ENCODE data around the gene BOC.

BOC gene

GRCh38 chr3:113272385-113272779 is 61.0 kb downstream of the BOC start:
- DNase-seq = no peak

- no peak for DNase-seq
These were observed 61.7 kb downstream of the BOC start for GRCh38 chr3:113273011-113273410.

- DNase-seq = no peak
These were observed 62.4 kb downstream of the BOC start for GRCh38 chr3:113273604-113274378.

- DNase-seq = peak; percentile 18
These were observed 63.3 kb downstream of the BOC start for GRCh38 chr3:113274425-113275257.

GRCh38 chr3:113275258-113275556 is 63.9 kb downstream of the BOC start:
- DNase-seq = no peak

- DNase-seq = no peak
These were observed 64.2 kb downstream of the BOC start for GRCh38 chr3:113275583-113275928.

GRCh38 chr3:113275929-113276750 is 64.8 kb downstream of the BOC start:
- DNase-seq = no peak

- no peak for DNase-seq
These were observed 65.4 kb downstream of the BOC start for GRCh38 chr3:113276751-113277080.

GRCh38 chr3:113277414-113277813 is 66.1 kb downstream of the BOC start:
- no peak for DNase-seq

- DNase-seq = no peak
These were observed 66.7 kb downstream of the BOC start for GRCh38 chr3:113277941-113278598.

- DNase-seq = no peak
These were observed 67.2 kb downstream of the BOC start for GRCh38 chr3:113278599-113278955.

GRCh38 chr3:113279686-113280085 is 68.3 kb downstream of the BOC start:
- DNase-seq = no peak

GRCh38 chr3:113283306-113283705 is 71.9 kb downstream of the BOC start:
- no peak for DNase-seq

GRCh38 chr3:113284453-113285050 is 73.2 kb downstream of the BOC start:
- no peak for DNase-seq

GRCh38 chr3:113285226-113285625 is 73.9 kb downstream of the BOC start:
- DNase-seq = no peak

GRCh38 chr3:113285741-113286140 is 74.4 kb downstream of the BOC start:
- DNase-seq = no peak

- DNase-seq = no peak
These were observed 75.2 kb downstream of the BOC start for GRCh38 chr3:113286524-113286923.

- DNase-seq = no peak
These were observed 75.9 kb downstream of the BOC start for GRCh38 chr3:113287111-113287802.

GRCh38 chr3:113287803-113288648 is 76.7 kb downstream of the BOC start:
- peak; percentile 65 for DNase-seq

GRCh38 chr3:113288881-113289280 is 77.5 kb downstream of the BOC start:
- no peak for DNase-seq

- no peak for DNase-seq
These were observed 80.2 kb downstream of the BOC start for GRCh38 chr3:113291572-113291971.
